ENCODE data around the gene FDX2. TPM values are rescaled to one million over a fixed set of nuclear protein-coding genes. Genes with fewer than 3 reads are reported as not detected.

FDX2 gene
- total and polyA plus RNA-seq, 2 of the 13 experiments (the other 11 are each of a cell fraction or from before 2014, with no cell fraction given) = 21.0 to 24.7 TPM

GRCh38 chr19:10315335-10316214 is at the start of gene FDX2 (continued):
- no peak for TF ChIP-seq CTCF (CRISPR knock-in tag; IDR thresholded peaks at IDR 0.05)
- no peak for TF ChIP-seq XBP1 (CRISPR knock-in tag; IDR thresholded peaks at IDR 0.05)
- no peak for TF ChIP-seq MLLT10 (CRISPR knock-in tag; IDR thresholded peaks at IDR 0.05)
- TF ChIP-seq POLR2G (IDR thresholded peaks at IDR 0.05; ENCODE audit: low read depth, low read length) = peak; percentile 93
- TF ChIP-seq GFI1 (CRISPR knock-in tag; IDR thresholded peaks at IDR 0.05; ENCODE audit: borderline replicate concordance) = peak; percentile 33; the same call in 1 of the 2 replicates
- no peak for TF ChIP-seq GPN1 (CRISPR knock-in tag; IDR thresholded peaks at IDR 0.05; ENCODE audit: borderline replicate concordance)
- TF ChIP-seq ZNF281 (CRISPR knock-in tag; IDR thresholded peaks at IDR 0.05; ENCODE audit: borderline replicate concordance) = peak; percentile 50; the same call in 1 of the 2 replicates
- no peak for TF ChIP-seq TCF12 (IDR thresholded peaks at IDR 0.05)
- no peak for TF ChIP-seq TCF12 (CRISPR knock-in tag; IDR thresholded peaks at IDR 0.05)
- no peak for TF ChIP-seq ZNF446 (CRISPR knock-in tag; IDR thresholded peaks at IDR 0.05)
- no peak for TF ChIP-seq CREBL2 (CRISPR knock-in tag; IDR thresholded peaks at IDR 0.05; ENCODE audit: borderline replicate concordance)
- 0 out of 2 replicates have a peak, but pooled peaks have one; percentile 22 for TF ChIP-seq ETV6 (CRISPR knock-in tag; conservative IDR thresholded peaks at IDR 0.05)
- no peak for TF ChIP-seq ZNF253 (CRISPR knock-in tag; IDR thresholded peaks at IDR 0.05; ENCODE audit: borderline replicate concordance)
- 0 out of 2 replicates have a peak, but pooled peaks have one; percentile 41 for TF ChIP-seq DZIP1 (CRISPR knock-in tag; IDR thresholded peaks at IDR 0.05)
- no peak for TF ChIP-seq NFE2 (CRISPR knock-in tag; IDR thresholded peaks at IDR 0.05)
- TF ChIP-seq ZNF770 (CRISPR knock-in tag; IDR thresholded peaks at IDR 0.05) = no peak
- 0 out of 2 replicates have a peak, but pooled peaks have one; percentile 17 for TF ChIP-seq ZBTB8A (CRISPR knock-in tag; IDR thresholded peaks at IDR 0.05; ENCODE audit: borderline replicate concordance, low read depth)
- 0 out of 2 replicates have a peak, but pooled peaks have one; percentile 63 for TF ChIP-seq ZSCAN29 (CRISPR knock-in tag; conservative IDR thresholded peaks at IDR 0.05)
